Neural cell (in vitro differentiated cells): ENCODE results near the gene PPFIA1. TPM values are rescaled to one million over a fixed set of nuclear protein-coding genes. Genes with fewer than 3 reads are reported as not detected.

Source experiments
- H2AFZ ChIP-seq: fragments of 200-600, 300-800 bp; sonication (generic), shearing (Covaris generic); 2 replicates; pipeline ENCODE4 v1.6.0; 2014; ENCODE audit warnings: low read depth, mild to moderate bottlenecking, antibody characterized with exemption, low read length, moderate library complexity
- H3F3A ChIP-seq: fragments of 200-600 bp; shearing (Covaris generic); 2 replicates; pipeline ENCODE4 v1.6.1; 2016; ENCODE audit warnings: mild to moderate bottlenecking, moderate library complexity, mixed read lengths, antibody characterized with exemption, low read length; ENCODE audit not compliant: insufficient read depth, poor library complexity, severe bottlenecking
- H3K27ac ChIP-seq: fragments of 200-600, 300-800 bp; sonication (generic), shearing (Covaris generic); 2 replicates; pipeline ENCODE4 v1.5.1; 2014; ENCODE audit warnings: mild to moderate bottlenecking, low read length, moderate library complexity
- H3K27me3 ChIP-seq: fragments of 300-800, 200-600 bp; sonication (generic), shearing (Covaris generic); 2 replicates; pipeline ENCODE4 v1.6.0; 2014; ENCODE audit warnings: mild to moderate bottlenecking, low read depth, low read length, moderate library complexity; ENCODE audit not compliant: insufficient read depth
- H3K36me3 ChIP-seq: fragments of 300-800, 200-600 bp; sonication (generic), shearing (Covaris generic); 2 replicates; pipeline ENCODE4 v1.5.1; 2014; ENCODE audit warnings: mild to moderate bottlenecking, antibody characterized with exemption, low read length, moderate library complexity; ENCODE audit not compliant: insufficient read depth
- H3K4me2 ChIP-seq: fragments of 300-800, 200-600 bp; sonication (generic), shearing (Covaris generic); 2 replicates; pipeline ENCODE4 v1.6.0; 2014; ENCODE audit warnings: mild to moderate bottlenecking, low read length
- H3K4me3 ChIP-seq: fragments of 300-800, 200-600 bp; sonication (generic), shearing (Covaris generic); 2 replicates; pipeline ENCODE4 v1.5.1; 2014; ENCODE audit warnings: mild to moderate bottlenecking, low read length, moderate library complexity
- H3K79me2 ChIP-seq: fragments of 200-600 bp; shearing (Covaris generic); replicated peaks from 2 replicates; pipeline ENCODE4 v1.6.0; 2014; ENCODE audit warnings: mild to moderate bottlenecking, low read length, moderate library complexity; ENCODE audit not compliant: insufficient read depth
- H3K9ac ChIP-seq: fragments of 300-800, 200-600 bp; sonication (generic), shearing (Covaris generic); 2 replicates; pipeline ENCODE4 v1.6.1; 2016; ENCODE audit warnings: mild to moderate bottlenecking, low read length, mixed read lengths
- H3K9me2 ChIP-seq: fragments of 200-600 bp; shearing (Covaris generic); 2 replicates; pipeline ENCODE4 v1.6.1; 2016; ENCODE audit warnings: mild to moderate bottlenecking, low read length, mixed read lengths; ENCODE audit not compliant: insufficient read depth
- H3K9me3 ChIP-seq: fragments of 200-600, 300-800 bp; sonication (generic), shearing (Covaris generic); 2 replicates; pipeline ENCODE4 v1.6.1; 2016; ENCODE audit warnings: mild to moderate bottlenecking, mixed run types, low read length, moderate library complexity, mixed read lengths
- H4K20me1 ChIP-seq: fragments of 200-600 bp; shearing (Covaris generic); 2 replicates; pipeline ENCODE4 v1.6.1; 2016; ENCODE audit warnings: mild to moderate bottlenecking, mixed run types; ENCODE audit not compliant: insufficient read depth
- EP300 ChIP-seq: fragments of 450-650 bp; conservative IDR thresholded peaks from 2 replicates; pipeline ENCODE4 v1.6.1; 2014; ENCODE audit warnings: antibody characterized with exemption, mild to moderate bottlenecking, moderate library complexity; ENCODE audit not compliant: poor library complexity, severe bottlenecking
- EZH2 ChIP-seq: fragments of 200-600, 300-800 bp; shearing (Covaris generic), sonication (generic); IDR thresholded peaks from 2 replicates; pipeline ENCODE4 v1.6.1; 2014; ENCODE audit warnings: antibody characterized with exemption, low read length, borderline replicate concordance, mild to moderate bottlenecking; ENCODE audit not compliant: insufficient read depth, poor library complexity, severe bottlenecking
- MXI1 ChIP-seq: fragments of 450-650 bp; conservative IDR thresholded peaks from 2 replicates; pipeline ENCODE4 v1.6.1; 2014; ENCODE audit warnings: antibody characterized with exemption, mild to moderate bottlenecking; ENCODE audit not compliant: poor library complexity, severe bottlenecking
- POLR2AphosphoS5 ChIP-seq: IDR thresholded peaks from 2 replicates; pipeline ENCODE4 v1.6.1; 2012
- RAD21 ChIP-seq: fragments of 450-650 bp; conservative IDR thresholded peaks from 2 replicates; pipeline ENCODE4 v1.6.1; 2014; ENCODE audit warnings: antibody characterized with exemption, mild to moderate bottlenecking, moderate library complexity
- REST ChIP-seq: IDR thresholded peaks from 2 replicates; pipeline ENCODE4 v1.6.1; 2012; ENCODE audit warnings: borderline replicate concordance
- SMC3 ChIP-seq: fragments of 450-650 bp; conservative IDR thresholded peaks from 2 replicates; pipeline ENCODE4 v1.6.1; 2014; ENCODE audit warnings: antibody characterized with exemption, mild to moderate bottlenecking, moderate library complexity; ENCODE audit not compliant: poor library complexity
- TAF1 ChIP-seq: IDR thresholded peaks from 2 replicates; pipeline ENCODE4 v1.6.1; 2012; ENCODE audit warnings: low read depth
- polyA plus RNA-seq: library from polyadenylated mRNA; depleted of rRNA; stranded (reverse); fragments of >200 nt; gene quantifications from 2 replicates; pipeline ENCODE4 v1.2.3, GENCODE V29; 2014
- TF ChIP-seq, protein P1 (sequence below): fragments of 450-650 bp; IDR thresholded peaks from 2 replicates; pipeline ENCODE4 v1.5.1; 2014; ENCODE audit warnings: antibody characterized with exemption, mild to moderate bottlenecking, moderate library complexity; ENCODE audit not compliant: poor library complexity, severe bottlenecking

PPFIA1 gene
- polyA plus RNA-seq, 1 donor from 2014 or later = 48.9 TPM

DNA sequence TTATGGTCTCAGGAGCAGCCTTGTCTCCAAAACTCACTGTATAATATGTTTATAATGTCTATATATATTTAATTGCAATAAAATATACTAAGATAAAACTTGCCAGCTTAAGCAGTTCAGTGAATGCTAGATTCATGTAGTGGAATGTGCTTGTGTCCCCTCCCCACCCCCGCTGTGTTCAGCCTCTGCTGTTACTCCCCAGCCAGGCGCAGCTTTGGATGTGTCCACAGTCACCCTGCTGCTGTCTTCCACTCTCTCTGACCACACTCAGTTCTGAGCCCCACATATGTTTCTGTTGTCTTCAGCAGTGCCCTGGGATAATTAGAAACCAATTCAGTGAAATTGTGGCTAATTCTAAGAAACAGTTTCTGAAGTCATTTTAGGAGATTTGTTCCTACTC lies 52.2 kb downstream of the PPFIA1 start:
- H3K9me2 ChIP-seq = no peaks in the 10 kb centered on the region
- H3K4me3 ChIP-seq = no peak overlapping the region
- H3K9ac ChIP-seq = no peak overlapping the region
- TF ChIP-seq, protein P1, sequence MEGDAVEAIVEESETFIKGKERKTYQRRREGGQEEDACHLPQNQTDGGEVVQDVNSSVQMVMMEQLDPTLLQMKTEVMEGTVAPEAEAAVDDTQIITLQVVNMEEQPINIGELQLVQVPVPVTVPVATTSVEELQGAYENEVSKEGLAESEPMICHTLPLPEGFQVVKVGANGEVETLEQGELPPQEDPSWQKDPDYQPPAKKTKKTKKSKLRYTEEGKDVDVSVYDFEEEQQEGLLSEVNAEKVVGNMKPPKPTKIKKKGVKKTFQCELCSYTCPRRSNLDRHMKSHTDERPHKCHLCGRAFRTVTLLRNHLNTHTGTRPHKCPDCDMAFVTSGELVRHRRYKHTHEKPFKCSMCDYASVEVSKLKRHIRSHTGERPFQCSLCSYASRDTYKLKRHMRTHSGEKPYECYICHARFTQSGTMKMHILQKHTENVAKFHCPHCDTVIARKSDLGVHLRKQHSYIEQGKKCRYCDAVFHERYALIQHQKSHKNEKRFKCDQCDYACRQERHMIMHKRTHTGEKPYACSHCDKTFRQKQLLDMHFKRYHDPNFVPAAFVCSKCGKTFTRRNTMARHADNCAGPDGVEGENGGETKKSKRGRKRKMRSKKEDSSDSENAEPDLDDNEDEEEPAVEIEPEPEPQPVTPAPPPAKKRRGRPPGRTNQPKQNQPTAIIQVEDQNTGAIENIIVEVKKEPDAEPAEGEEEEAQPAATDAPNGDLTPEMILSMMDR = no peak
- TF ChIP-seq EZH2 (no peak), TAF1 (no peak), SMC3 (no peak)
- H3K9me3 ChIP-seq = no peaks in the 10 kb centered on the region
- H3K79me2 ChIP-seq = no peaks in the 10 kb centered on the region
- no peak overlapping the region for H3K4me2 ChIP-seq
- H2AFZ ChIP-seq = no peak overlapping the region
- no peaks in the 10 kb centered on the region for H4K20me1 ChIP-seq
- H3F3A ChIP-seq = no peaks in the 10 kb centered on the region
- no peak overlapping the region for H3K27ac ChIP-seq
- H3K36me3 ChIP-seq = no peaks in the 10 kb centered on the region
- no peaks in the 10 kb centered on the region for H3K27me3 ChIP-seq

DNA sequence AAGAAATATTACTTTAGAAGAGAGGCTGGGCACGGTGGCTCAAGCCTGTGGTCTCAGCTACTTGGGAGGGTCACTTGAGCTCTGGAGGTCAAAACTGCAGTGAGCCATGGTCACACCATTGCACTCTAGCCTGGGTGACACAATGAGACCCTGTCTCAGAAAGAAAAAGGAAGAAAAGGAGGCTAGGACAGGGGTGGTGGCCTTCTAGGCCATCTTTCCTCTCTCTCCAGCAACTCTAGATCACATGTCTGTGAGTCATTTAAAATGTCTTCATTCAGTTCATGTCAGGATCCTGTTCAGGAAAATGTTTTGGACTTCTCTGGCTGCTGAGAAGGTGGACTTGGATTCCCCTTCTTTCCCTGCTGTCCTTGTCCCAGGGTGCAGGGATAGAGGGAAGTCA lies 53.3 kb downstream of the PPFIA1 start:
- H3K9me2 ChIP-seq = no peaks in the 10 kb centered on the region
- H3K9me3 ChIP-seq = no peaks in the 10 kb centered on the region
- H3K27me3 ChIP-seq = no peaks in the 10 kb centered on the region
- no peak overlapping the region for H2AFZ ChIP-seq
- H3K4me2 ChIP-seq = no peak overlapping the region
- H4K20me1 ChIP-seq = no peaks in the 10 kb centered on the region
- H3K79me2 ChIP-seq = no peaks in the 10 kb centered on the region
- TF ChIP-seq EZH2 = no peak
- no peak for TF ChIP-seq RAD21
- no peak for TF ChIP-seq MXI1
- no peak for TF ChIP-seq EP300
- TF ChIP-seq REST = no peak
- TF ChIP-seq, protein P1 = no peak
- no peak for TF ChIP-seq TAF1
- TF ChIP-seq POLR2AphosphoS5 = no peak
- no peak for TF ChIP-seq SMC3
- no peak overlapping the region for H3K9ac ChIP-seq
- no peaks in the 10 kb centered on the region for H3F3A ChIP-seq
- no peak overlapping the region for H3K4me3 ChIP-seq
- H3K36me3 ChIP-seq = no peaks in the 10 kb centered on the region
- no peak overlapping the region for H3K27ac ChIP-seq
